Ramos (cell line): ENCODE measurements around the gene SERTAD2.

ENCODE experiments used
- in situ Hi-C: fragments of 300-500 bp; cut with MboI; formaldehyde crosslinking; loops from one replicate; pipeline ENCODE4 v1.14.3; 2022; ENCODE audit warnings: low sequenced_read_pairs; ENCODE audit not compliant: unreplicated experiment

The SERTAD2 gene

DNA sequence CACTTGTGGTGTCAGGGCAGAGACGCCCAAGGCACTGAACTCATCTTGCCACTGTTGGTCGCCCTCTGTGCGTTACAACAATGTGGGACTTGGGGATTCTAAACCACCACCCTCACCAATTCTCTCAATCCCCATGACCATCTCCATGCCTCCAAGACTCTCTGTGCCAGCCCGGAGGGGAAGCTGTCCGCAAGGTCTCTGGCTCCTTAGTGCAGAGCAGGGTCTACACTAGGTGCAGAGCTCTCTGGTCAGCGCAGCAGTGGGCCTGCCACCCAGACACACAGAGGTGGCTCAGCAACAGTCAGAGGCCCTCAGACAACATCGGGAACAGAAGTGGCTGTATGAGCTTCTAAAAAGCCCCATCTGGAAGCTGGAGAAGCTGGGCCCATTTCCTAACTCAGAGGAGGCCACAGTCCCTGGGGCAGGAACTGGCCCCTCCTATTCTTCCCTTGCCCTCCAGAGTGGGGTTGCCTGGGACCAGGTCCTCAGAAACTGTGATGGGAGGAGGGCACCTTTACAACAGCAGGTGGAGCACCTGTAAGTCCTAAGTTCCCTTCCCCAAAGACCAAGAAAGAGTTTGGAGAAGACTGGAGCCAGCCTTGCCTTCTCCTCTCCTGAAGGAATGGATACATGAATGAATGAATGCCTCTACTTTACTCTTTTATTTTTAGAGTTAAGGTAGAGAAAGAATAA is 37.7 kb downstream of the SERTAD2 start:
- in situ Hi-C loops: no loop called here

DNA sequence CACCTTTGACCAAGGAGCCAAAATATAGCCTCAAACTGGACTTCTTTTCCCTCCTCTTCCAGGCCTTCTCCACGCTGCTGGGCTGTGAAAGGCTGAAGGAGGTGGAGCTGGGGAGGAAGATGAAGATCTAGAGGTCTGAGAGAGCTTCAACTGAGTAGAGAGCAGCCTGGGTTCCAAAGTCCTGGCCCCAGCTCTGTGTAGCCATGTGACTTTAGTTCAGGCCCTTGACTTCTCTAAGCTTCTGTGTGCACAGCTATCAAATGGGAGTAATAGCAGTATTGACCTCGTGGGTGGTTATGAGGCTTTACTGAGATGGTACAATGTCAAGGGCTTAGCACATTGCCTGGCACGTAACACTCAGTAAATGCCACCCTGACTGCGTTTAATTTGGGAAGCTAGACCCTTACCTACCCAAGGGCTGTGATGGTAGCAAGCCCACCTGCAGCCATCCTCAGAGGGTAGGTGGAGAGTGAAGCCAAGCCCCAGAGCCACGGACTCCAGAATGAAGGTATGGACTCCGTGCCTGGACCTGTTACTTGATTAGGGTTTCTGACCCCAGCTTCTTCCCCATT is 38.4 kb downstream of the SERTAD2 start:
- in situ Hi-C loops: no loop called here

GRCh38 chr2:64613276-64613675 is 40.4 kb downstream of the SERTAD2 start:
- in situ Hi-C loops: no loop called here

GRCh38 chr2:64612575-64613195 is 41.0 kb downstream of the SERTAD2 start:
- in situ Hi-C loops: no loop called here

DNA sequence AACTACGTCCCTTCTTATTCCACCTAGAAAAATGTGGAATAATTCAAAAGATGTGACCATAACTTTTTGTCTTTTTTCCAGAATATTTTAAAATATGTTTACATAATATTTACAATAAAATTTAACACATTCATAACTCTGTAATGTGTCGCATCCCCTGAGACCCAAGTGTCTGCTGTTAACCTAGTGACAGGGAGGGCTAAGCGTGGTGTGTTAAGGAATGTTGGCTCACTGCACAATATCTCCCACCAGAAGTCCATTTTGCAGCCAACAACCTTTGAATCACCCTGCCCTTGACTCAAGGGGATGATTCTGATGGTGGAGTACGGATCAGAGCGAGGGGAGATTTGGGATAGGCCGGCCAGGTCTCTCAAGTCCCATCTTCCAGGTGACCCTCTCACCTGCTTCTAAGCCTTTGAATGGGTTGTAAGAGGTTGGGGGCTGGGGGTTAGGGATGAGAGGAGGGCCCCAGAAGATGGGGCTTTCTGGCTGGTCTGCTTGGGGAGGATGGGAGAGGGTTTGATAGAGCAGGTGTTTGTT is 43.3 kb downstream of the SERTAD2 start:
- in situ Hi-C loops: no loop called here

DNA sequence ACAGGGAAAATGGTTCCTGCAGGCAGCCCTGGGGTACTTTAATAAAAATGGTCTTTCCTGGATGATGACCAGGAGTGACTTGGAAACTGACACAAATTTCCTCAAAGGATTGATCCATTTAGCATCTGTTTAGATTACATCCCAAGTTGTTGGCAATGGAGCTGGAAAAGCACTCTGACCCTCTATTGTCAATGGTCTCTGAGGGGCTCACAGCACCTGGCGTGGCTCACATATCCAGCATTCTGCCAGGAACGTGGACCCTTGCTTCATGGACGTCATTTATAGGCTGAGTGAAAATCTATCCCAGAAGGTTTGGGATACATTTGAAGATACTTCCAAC is 43.8 kb downstream of the SERTAD2 start:
- in situ Hi-C loops: no loop called here

DNA sequence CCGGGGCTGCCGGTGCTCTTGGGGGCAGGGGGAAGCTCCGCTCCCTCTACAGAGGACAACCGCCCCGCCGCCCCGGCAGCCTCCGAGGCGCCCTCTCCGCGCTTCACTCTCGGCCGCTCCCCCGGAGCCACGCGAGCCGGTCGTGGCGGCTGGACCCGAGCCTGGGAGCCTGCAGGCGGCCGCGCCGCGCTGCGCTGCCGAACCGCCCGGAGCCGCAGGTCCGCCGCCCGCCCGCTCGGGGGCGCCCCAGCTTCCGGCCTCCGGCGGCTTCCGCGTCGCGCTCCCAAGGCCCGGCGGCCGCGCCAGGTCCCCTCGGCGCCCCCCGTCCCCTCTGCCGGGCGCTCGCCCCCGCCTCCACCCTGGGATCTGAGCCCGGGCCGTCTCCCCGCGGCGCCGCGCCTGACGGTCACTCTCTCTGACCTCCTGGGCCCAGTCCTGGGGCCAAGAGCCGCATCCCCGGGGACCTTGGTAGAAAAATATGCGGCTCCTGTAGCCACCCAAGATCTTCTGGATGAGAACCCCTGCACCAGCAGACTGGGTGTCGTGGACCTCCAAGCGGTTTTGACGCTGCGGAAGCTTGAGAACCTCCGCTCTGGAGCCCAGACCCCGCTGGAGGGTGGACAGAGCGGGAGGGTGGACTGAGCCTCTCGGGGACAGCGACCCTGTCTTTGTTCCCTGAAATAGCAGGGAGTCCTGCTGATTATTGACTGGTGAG is 44.3 kb downstream of the SERTAD2 start:
- in situ Hi-C loops: no loop called here

- in situ Hi-C loops: no loop called here
These were observed 44.9 kb downstream of the SERTAD2 start for GRCh38 chr2:64608867-64609226.

GRCh38 chr2:64607381-64608304 is 46.1 kb downstream of the SERTAD2 start:
- in situ Hi-C loops: no loop called here

DNA sequence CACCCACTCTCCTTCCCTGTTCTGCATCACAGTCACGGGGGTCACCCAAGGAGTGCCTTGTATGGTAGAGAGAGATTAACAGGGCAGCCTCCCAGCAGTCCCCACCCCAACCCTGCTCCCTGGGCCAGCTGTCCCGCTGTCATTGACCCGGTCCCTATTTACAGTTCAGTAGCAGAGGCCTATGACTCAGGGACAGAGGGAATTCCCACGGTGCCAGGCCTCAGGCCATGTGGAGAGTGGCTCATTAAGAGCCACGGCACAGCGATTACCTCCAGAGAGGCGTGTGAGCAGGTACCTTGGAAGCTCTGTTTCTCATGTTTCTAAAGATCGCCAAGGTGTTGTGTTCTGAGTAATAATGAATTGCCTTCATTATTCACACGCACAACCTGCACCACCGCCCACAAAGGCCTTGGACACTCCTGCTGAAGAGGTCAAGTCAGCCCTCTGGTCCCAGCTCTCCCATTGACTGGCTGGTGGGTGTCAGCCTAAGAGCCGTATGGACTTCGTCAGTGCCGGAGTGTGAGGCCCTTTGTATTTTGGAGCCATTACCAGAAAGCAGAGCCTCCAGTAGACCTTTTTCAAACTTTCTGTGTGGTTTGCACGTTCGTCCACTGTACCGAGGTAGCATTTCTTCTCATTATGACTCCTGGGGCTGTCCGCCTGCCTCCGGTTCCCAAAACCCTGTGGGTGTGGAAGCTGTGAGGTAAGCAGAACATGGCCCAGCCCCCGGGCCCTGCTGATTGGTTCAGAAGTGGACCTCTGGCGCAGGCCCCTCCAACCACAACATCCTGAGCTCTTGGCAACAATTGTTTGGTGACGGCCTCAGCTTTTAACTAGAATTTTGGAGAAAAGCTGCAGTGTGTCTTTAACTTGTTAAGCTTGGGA is 47.0 kb downstream of the SERTAD2 start:
- in situ Hi-C loops: no loop called here

DNA sequence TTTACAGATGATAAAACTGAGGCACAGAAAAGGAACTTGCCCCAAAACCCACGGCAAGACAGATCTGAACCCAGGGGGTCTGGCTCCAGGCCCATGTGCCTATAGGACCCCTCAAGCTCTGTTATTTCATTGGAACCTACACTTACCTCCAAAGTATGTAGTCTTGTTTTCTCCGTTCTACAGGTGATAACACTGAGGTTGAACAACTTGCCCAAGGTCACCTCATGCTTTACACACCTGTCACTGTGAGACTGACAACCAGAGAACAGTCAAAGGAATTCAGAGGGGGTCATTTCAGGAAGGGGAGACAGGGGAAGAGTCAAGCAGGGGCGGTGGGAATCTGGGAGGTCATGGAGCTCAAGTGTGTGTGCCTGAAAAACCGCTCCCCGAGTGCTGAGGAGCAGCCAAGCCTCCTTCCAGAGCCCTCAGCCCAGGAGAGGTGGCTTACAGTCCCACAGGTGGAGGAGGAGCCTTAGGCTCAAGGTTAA is 47.7 kb downstream of the SERTAD2 start:
- in situ Hi-C loops: no loop called here

DNA sequence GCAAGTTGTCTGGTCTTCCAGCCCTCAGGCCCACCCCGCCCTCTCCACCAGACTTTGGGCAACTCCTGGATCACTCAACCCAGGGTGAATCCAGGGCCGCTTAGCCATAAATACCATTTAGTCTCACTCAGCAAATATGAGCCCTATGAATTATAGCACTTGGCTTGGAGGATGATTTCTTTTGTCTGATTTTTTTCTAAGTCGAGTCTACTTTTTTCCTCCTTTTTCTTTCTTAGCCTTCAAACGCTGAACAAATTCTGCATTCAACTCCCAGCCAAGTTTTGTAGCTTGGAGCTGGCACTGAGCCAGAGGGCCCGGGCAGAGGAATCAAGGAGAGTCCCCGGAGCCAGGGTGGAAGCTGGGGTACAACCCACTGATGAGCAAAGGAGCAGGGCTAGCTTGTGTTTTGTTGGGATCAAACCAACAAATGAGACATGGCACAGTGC is 48.7 kb downstream of the SERTAD2 start:
- in situ Hi-C loops: no loop called here

DNA sequence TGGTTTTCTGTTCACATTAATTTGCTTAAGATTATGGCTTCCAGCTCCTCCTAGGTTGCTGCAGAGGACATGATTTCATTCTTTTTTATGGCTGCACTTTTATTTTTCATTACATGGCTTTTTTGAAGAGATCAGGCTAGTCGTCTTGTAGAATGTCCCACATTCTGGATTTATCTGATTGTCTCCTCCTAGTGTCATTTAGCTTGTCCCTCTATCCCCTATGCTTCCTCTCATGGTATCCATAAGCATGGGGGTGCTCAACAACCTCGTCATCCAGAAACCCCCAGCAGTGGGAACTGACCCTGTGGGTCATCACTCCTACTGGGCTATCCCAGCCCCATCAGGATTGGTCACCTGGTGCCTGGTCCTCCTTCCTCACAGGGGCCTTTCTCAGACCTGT is 49.6 kb downstream of the SERTAD2 start:
- in situ Hi-C loops: no loop called here

GRCh38 chr2:64602436-64602835 is 51.3 kb downstream of the SERTAD2 start:
- in situ Hi-C loops: no loop called here

DNA sequence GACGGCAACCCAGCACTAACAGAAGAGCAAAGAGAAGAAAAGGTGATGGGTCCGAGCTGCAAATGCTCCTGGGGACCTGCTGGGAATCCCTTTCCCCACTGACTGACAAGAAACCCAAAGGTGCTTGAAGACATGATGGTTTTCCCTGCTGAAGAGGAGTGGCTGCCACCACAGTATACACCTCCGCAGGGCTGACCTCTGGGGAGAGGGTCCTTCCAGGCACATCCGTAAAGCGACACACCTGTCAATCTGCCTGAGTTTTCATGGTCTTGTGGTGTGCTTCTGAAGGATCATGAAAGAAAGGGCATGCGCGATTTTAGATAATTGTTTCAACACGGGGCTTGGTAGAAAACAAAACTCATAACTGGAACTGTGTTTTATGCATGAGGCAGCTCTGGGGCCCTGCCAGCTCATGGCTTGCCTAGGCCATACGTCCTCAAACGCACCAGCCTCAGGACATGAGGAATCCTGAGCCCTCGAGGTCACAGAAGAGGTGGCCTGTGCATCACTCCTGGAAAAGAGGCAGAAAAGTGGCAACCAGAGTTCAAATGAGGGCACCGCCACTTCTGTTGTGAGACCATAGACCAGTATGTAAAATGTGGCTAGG is 51.8 kb downstream of the SERTAD2 start:
- in situ Hi-C loops: no loop called here

DNA sequence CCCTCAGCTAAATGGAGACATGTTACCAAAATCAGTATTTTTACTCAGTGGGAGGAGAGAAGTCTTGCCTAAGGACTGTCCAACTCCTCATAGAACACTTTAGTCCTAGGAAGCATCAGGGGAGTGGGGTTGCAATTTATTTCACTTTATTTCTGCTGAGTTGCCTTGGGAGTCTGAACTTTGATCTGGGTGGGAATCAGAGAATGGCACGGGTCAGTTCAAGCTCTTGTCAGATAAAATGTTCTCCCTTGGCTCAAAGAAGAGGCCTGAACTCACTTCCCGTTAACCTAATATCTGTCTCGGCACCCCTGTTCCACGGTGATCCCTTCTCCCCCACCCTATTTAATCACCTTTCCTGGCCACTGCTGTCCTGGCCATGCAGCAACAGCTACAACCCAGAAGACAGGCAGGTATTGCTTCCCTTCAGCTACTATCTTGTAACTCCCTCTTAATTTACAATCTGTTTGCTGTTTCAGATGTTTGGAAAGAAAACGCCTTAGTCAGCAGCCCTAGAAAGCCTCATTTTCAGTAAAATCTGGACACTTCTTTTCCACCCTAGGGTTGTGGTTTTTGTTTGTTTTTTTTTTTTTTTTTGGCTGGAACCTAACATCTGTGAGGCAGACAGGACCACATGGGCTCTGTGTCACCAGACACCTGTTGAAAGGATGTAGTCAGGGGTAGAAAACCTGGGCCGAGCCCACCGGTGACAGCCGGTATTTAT is 52.5 kb downstream of the SERTAD2 start:
- in situ Hi-C loops: no loop called here

GRCh38 chr2:64599469-64599868 is 54.2 kb downstream of the SERTAD2 start:
- in situ Hi-C loops: loop anchor here (10.0 kb wide), 1 partner anchor 265 kb away; no protein-coding TSS in a partner anchor

DNA sequence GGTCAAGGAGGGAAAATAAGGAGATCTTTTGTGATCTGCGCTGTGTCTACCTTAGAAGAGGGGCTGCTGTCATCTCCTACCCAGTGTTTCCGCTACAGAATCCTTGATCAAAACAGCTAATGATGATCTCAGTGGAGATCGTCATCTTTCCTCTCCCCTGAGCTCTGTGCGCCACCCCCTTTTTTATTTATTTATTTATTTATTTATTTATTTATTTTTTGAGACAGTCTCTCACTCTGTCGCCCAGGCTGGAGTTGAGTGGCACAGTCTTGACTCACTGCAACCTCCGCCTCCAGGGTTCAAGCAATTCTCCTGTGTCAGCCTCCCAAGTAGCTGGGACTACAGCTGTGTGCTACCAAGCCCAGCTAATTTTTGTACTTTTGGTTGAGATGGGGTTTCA is 55.5 kb downstream of the SERTAD2 start:
- in situ Hi-C loops: loop anchor here (10.0 kb wide), 1 partner anchor 267 kb away; no protein-coding TSS in a partner anchor
